ENCODE results near the gene GPR155.
"Not testable (repeated sequence)": the region's sequence is repeated elsewhere in the genome, so short reads cannot be mapped to it uniquely, and the experiment has no call there.

DNA sequence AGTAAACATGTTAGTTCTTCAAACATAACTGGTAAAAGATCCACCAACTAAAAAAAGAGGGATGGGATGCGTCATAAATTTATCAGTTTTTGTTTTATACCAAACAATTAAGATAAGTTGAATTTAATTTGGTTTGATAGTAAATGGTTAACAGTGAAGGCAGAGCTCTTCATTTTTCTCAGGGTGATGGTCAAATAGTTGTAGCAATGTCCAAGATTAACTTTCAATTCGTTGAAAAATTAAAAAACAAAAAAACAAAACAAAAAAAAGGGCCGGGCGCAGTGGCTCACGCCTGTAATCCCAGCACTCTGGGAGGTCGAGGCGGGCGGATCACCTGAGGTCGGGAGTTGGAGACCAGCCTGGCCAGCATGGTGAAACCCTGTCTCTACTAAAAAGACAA, 1.8 kb downstream of the GPR155 start:
- TF ChIP-seq CTCF (conservative IDR thresholded peaks at IDR 0.05 in 1 of 2, IDR thresholded peaks at IDR 0.05 in 1 of 2; ENCODE audit: extremely low read depth in 1 of 2, insufficient read depth in 1 of 2, low read depth in 1 of 2, low read length in 2 of 2); EZH2 (IDR thresholded peaks at IDR 0.05; ENCODE audit: borderline replicate concordance, low read length): not testable (repeated sequence)
